Right renal cortex interstitium (tissue), 3 donors: ENCODE data around the gene ENPP1. TPM values are rescaled to one million over a fixed set of nuclear protein-coding genes. Genes with fewer than 3 reads are reported as not detected.
"Not testable (repeated sequence)": the region's sequence is repeated elsewhere in the genome, so short reads cannot be mapped to it uniquely, and the experiment has no call there.

ENCODE experiments used
- DNase-seq, 3 donors: peaks; one replicate each; pipeline ENCODE4 v3.0.0-alpha.2; 2013; ENCODE audit warnings: low read depth in 3 of 3, low spot score in 2 of 3
- polyA plus RNA-seq, 3 donors: library from polyadenylated mRNA; unstranded; fragments of 120-200 nt; gene quantifications; one replicate each; pipeline ENCODE4 v1.2.1, GENCODE V29; 2013; ENCODE audit not compliant: insufficient read length in 3 of 3

Gene ENPP1
- polyA plus RNA-seq, 3 donors: 17.8 to 20.2 (median 18.0) TPM

DNA sequence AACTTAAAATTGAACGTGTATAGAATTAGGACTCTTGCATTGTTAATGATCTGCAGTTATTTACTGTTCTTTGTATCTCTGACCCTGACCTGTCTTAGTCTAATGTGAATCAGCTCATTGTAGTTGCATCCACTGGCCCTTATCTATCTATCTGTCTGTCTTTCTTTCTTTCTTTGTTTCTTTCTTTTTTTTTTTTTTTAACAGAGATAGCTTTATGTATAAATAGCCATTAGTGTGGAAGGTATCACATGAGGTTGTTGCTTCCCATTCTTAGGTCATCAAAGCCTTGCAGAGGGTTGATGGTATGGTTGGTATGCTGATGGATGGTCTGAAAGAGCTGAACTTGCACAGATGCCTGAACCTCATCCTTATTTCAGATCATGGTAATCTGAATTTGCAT lies 59.9 kb downstream of the ENPP1 start:
- DNase-seq: no peak

DNA sequence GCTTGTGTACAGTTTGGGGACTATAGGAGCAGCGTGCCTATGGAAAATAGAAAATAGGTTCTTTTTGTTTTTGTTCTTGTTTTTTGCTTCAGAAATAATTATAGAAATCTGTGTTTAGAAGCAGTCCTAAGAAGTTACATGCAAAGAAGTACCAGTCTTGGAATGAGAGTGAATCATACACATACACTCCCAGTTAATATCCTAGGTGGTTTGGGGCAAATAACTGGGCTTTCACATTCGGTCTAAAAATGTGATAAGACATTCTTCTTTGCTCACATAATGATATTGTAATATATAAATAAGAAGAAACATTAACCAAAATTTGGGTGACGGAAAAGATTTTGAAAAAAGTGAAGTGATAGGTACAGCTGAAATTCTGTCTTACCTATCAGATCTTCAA lies 61.0 kb downstream of the ENPP1 start:
- DNase-seq: no peak

DNA sequence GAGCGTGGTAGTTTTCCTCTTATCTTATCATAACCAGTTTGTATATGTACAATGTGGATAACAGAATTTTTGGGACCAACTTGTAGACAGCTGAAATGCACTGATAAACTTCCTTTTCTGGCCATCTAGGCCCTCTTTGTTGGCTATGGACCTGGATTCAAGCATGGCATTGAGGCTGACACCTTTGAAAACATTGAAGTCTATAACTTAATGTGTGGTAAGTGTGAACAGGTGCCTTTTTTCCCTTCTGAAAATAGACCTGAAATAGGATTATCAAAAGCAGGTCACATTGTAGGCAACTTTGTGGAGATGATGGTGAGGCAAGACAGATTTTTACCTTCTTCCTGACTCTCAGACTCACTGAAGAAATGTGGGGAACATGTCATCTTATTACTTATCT lies 67.8 kb downstream of the ENPP1 start:
- DNase-seq: no peak

DNA sequence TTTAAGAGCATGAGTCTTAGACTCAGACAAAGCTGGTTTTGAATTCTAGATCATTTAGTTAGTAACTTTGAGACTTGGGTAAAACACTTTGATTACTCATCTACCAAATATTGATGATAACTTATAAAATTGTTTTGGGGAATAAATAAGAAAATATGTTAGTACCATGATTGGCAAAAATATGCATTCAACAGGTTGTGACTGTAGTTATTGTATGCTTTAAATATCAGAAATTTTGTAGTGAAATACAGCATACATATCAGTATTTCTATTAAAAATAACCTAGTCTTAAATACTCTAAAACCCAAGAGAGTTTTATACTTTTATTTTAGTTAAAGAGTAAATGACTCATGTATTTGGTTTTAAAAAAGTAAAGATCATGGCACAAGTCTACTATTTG lies 68.7 kb downstream of the ENPP1 start:
- no peak for DNase-seq

DNA sequence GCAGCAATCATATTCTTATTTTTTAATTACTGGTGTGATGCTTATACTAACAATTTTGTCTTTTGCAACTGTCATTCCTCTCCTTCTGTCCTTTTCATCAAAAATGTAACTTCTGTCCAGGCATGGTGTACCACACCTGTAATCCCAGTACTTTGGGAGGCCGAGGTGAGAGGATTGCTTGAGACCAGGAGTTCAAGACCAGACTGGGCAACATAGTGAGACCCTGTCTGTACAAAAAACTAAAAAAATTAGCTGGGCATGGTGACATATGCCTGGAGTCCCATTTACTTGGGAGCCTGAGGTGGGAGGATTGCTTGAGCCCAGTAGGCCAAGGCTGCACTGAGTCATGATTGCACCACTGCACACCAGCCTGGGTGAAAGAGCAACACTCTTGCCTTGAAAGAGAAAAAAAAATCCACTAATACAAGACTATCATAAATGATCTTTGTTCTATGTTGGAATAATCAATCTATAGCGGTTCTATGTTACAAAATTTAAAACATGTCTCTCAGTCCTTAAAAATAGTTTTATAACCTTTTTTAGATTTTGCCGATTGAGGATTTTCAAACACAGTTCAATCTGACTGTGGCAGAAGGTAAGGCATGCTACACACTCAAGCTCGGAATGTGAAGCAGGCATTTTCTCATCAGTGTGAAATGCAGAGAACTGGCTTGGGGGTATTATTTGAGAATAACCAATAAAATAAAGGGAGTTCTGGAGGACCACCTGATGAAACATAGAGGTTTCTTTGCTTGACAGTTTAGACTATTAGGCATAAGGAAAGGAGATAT lies 70.4 kb downstream of the ENPP1 start:
- no peak for DNase-seq

DNA sequence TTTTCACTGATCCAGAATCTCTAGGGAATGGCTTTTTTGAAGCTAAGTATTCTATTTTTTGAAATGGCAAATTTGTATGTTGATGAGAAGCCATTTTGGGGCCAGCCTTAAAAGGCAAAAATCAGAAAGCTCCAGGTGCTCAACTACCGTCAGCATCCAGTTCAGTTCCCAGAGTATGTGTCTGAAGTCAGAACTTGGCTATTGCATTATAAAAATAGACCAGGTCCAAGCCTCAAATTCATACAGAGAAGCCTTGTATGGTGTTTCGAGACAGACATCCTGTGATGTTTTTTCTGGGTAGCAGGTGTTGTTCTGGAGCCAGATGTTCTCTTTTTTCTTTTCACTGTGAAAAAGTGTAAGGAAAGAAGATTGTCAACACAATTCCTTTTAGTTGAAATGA lies 75.2 kb downstream of the ENPP1 start:
- DNase-seq: no peak

DNA sequence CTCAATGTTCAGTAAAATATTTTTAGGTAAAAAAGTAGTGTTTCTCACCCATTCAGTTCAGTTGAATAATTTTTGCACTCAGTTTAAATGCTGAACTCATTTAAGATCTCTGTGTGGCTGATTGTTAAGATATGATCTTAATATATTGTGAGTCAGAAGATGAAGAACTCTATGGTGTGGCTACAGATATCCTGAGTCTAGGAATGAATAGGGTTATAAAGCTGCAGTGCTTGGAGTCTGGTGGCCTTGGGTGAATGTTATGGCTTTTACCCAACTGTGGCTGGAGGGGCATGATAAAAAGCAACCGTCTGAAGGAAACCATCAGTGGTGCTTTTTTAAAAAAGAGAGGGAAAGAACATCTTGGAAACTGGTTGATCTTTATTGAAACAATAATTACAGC lies 77.4 kb downstream of the ENPP1 start:
- no peak for DNase-seq

DNA sequence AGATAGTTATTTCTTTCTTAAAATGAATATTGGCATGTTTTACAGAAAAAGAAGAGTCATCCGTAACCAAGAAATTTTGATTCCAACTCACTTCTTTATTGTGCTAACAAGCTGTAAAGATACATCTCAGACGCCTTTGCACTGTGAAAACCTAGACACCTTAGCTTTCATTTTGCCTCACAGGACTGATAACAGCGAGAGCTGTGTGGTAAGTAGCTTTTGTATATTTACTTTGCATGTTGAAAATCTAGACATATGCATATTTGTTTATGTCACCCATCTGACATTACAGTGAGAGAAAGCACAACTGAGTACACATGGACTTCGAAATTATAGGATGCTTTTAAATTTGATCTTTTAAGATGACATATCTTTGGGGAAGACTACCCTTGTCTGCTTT lies 78.7 kb downstream of the ENPP1 start:
- no peak for DNase-seq

DNA sequence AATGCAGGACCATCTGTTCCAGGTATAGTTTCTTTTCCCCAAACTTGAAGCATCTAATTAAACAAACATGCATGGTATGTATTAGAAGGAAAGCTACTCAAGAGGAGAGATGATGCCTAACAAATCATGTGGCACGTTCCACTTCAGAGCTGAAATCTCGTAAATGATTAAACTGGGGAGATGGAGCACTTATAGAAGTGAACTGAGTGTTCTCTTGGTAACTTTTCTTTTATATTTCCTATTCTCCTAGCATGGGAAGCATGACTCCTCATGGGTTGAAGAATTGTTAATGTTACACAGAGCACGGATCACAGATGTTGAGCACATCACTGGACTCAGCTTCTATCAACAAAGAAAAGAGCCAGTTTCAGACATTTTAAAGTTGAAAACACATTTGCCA lies 82.3 kb downstream of the ENPP1 start:
- no peak for DNase-seq

DNA sequence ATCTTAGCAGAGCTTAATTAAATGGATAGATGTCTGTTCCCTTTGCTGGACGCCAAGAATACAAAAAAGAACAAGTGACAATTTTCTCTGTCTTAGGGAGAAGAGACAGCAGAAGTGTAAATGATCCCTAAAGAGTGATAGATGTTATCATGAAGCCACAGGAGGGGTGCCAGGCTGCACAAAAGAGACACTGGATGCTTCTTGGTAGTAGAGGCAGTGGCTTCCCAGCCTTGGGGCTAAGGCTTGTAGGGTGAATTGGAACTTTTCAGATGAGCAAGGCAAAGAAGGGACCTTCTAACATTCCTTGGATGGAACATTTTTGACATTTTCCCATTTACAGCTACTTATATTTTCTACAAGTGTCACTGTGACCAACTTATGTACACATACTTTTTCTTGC lies 85.4 kb downstream of the ENPP1 start:
- no peak for DNase-seq

DNA sequence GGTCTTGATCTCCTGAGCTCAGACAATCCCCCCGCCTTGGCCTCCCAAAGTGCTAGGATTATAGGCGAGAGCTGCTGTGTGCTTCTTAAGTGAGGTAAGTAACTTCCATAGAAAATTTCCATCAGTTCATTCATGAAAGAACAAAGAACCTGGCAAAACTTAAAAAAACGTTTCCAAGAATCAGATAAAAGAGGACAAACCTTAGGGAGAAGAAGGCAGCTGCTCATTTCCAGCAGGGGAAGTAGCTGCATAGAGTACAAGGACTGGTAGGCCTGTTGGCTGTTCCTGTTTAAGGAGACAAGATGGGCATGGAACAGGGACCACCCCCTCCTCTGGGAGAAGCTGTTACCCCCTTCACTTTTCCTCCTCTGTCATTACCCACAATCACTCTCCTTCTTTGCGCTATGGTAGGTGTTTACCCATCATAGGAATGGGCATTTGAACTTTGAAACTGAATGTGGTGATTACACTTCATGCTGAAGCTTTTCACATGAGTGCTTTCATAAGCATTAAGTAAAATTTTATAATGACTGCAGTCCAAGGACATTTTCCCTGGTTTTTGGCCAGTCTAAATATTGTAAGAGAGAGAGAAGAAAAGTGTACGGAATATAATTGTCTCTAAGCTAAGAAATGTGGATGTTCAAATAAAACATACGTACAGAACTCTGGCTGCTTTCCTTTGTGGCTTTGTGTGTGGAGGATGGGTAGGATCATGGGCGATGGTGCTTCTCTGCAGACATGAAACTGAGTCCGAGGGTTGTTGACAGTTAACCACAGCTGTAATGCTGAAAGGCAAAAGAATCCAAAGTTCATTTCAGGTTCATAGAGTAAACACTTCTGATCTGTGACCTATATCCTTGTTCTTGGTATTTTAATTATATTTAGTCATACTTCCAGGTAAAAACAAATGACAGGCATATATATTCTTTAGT lies 86.9 kb downstream of the ENPP1 start:
- DNase-seq: no peak

DNA sequence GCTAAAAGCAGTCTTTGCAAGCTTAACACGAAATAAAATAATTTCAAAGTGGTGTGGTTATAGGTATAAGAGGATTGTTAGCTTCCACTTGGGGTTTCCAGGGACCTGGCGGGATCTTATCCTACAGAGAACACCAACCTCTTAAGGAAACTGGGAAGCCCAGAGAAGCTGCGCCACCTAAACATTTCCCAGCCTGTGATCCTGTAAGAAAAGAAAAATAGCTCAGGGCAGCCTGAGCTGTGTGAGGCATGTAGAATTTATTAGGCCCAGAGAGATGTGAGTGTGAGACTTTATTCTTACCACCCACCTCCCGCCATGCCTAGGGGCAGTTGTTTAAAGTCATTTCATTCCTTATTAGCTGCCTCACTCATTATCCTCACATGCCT lies 89.2 kb downstream of the ENPP1 start:
- no peak for DNase-seq

DNA sequence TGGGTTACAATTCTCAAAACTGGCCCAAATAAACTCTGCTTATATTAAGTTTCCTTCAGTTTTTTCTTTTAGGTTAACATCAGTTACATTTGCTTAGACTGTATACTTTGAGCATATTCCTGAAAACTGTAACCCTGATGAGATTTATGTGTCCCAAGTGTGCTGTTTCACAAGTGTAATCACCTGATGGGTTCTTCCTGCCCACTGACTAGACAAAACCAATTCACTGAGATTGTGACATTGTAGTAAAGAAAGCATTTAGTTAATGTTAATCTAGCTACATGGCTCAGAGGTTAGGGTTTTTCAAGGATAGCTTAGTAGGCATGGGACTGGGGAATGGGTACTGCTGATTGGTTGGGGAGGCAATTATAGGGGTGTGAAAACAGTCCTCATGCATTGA lies 89.8 kb downstream of the ENPP1 start:
- DNase-seq: no peak

DNA sequence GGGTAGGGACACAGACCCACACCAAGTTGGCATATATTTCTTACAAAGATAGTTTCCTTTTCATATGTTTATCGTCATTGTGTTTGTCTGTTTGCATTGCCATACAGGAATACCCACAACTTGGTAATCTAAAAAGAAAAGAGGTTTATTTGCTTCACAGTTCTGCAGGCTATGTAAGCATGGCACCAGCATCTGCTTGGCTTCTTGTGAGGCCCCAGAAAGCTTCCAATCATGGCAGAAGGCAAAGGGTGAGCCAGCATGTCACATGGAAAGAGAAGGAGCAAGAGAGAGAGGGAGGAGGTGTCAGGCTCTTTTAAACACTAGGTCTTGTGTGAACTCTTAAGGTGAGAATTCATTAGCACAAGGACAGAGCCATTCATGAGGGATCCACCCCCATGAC lies 90.9 kb downstream of the ENPP1 start:
- DNase-seq: no peak

DNA sequence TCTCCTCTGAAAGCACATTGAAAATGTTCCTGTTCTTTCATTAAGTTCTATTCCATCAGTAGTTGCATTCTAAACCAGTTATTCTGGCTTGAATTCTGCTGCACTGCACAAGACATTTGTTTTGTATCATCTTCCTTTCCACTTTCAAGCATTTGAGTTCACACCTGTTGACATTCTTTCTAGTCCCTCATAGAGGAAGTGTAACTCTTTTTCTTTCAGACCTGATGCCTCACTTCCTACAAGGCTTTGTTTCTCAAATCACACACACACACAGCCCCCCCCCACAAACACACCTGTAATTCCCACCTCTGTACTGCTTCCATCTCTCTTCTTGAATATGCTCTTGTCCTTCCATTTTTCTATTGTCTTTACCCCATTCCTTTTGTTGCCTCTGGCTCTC lies 92.4 kb downstream of the ENPP1 start:
- no peak for DNase-seq

DNA sequence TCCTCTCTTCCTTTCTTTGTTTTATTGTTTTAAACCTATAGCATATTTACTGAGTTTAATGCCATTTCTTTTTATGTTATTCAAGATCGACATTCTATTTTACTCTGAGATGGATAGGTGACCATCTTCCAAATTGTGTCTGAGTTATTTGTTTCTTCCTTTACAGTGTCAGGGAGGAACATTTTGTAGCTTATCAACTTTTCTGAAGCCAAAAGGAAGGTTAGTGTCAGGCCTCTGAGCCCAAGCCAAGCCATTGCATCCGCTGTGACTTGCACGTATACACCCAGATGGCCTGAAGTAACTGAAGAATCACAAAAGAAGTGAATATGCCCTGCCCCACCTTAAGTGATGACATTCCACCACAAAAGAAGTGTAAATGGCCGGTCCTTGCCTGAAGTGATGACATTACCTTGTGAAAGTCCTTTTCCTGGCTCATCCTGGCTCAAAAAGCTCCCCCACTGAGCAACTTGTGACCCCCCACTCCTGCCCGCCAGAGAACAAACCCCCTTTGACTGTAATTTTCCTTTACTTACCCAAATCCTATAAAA lies 93.6 kb downstream of the ENPP1 start:
- not testable (repeated sequence) for DNase-seq

DNA sequence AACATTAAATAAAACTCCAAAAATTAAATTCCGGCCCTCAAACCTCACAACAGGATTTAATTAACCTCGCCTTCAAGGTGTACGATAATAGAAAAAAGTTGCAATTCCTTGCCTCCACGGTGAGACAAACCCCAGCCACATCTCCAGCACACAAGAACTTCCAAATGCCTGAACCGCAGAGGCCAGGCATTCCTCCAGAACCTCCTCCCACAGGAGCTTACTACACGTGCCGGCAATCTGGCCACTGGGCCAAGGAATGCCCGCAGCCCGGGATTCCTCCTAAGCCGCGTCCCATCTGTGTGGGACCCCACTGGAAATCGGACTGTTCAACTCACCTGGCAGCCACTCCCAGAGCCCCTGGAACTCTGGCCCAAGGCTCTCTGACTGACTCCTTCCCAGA lies 95.9 kb downstream of the ENPP1 start:
- DNase-seq: not testable (repeated sequence)

DNA sequence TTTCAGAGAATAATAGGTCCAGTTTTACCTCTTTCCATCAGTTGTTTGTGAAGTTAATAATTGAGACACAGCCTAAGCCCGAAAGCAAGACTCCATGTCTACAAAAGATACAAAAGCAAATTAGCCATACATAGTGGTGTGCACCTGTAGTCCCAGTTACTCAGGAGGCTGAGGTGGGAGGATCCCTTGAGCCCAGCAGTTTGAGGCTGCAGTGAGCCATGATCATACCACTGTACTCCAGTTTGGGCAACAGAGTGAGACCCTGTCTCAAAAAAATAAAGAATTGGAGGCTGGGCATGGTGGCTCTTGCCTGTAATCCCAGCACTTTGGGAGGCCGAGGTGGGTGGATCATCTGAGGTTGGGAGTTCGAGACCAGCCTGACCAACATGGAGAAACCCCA lies 101.0 kb downstream of the ENPP1 start:
- not testable (repeated sequence) for DNase-seq

DNA sequence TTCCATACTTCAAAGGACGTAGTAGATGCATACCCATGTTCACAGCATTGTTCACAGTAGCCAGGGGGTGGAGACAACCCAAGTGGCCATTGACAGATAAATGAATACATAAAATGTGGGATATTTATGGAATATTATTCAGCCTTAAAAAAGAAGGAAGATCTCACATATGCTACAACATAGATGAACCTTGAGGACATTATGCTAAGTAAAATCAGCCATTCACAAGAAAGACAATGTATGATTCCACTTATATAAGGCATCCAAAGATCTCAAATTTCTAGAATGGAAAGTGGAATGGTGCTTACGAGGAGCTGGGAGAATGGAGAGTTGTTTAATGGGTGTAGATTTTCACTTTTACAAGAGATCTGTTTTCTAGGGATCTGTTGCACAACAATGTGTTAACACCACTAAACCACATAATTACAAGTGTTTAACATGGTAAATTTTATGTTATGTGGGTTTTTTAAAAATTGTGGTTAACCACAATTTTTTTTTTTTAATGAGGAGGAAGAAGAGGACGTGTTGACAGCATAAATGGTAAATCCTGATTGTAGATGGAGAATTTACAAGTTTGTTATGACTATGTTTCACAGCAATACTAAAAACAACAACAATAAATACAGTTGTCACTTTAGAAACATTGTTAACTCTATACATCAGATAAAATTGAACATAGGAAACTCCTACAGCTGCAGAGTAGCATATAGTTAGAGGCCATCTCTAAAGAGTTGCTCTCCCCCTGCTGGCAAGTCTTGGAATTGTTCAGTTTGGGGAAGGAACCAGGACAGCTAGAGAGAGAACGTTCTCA lies 101.8 kb downstream of the ENPP1 start:
- DNase-seq: peak; percentile 52 to 59 (median 53)

DNA sequence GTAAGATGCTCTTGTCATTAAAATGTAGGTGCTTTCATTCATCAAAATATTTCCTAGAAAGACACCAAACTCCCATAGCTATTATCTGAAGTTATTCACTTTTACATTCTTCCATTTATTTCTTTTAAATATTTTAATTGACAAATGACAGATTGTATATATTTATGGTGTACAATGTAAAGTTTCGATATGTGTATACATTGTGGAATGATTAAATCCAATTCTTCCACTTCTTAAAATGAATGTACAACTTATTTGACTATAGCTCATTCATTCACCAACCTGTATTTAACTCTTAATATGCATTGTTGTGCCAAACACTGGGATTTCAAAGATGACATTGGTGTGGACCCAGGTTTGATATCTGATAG lies 102.4 kb downstream of the ENPP1 start:
- DNase-seq: no peak

DNA sequence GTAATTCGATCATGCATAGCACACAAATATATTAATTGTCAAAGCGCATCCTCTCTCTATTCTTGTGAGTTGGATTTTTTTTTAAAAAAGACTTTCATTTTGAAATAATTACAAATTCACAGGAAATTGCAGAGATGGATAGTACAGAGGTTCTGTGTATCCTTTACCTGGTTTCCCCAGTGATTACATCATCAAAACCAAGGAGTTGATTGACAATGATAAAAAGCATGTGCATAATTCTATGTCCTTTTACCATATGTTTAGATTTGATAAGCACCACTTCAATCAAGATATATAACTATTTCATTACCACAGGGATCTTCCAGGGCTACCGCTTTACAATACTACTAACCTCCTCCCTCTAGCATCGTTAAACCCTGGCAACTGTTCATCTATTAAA lies 103.1 kb downstream of the ENPP1 start:
- DNase-seq: no peak
